Peyer's patch (tissue), 4 donors: ENCODE results near the gene SCAMP2.

Experiments
- CTCF ChIP-seq, 6 experiments: fragments of 450-650 bp in 4 of 6; fragments of 200-600 bp in 2 of 6; sonication (generic) in 1 of 6; IDR thresholded peaks; one replicate each; pipeline ENCODE4 v1.5.1; 2017 to 2019; ENCODE audit warnings: antibody characterized with exemption in 6 of 6, mild to moderate bottlenecking in 3 of 6, moderate library complexity in 1 of 6
- POLR2A ChIP-seq, 2 donors: fragments of 450-650 bp; IDR thresholded peaks; one replicate each; pipeline ENCODE4 v1.5.1; 2017; ENCODE audit warnings: antibody characterized with exemption in 2 of 2, mild to moderate bottlenecking in 2 of 2, moderate library complexity in 2 of 2

- no peak for TF ChIP-seq POLR2A (IDR thresholded peaks at IDR 0.05)
- TF ChIP-seq CTCF (IDR thresholded peaks at IDR 0.05) = no peak
These were observed 15.3 kb downstream of the SCAMP2 start for GRCh38 chr15:74857671-74858368.
